Panc1 (cell line): ENCODE data around the gene HRH4.

Experiments used
- CTCF ChIP-seq: fragments of 450-650 bp; IDR thresholded peaks from 2 replicates; pipeline ENCODE4 v1.5.1; 2017; ENCODE audit warnings: mild to moderate bottlenecking
- POLR2AphosphoS5 ChIP-seq: IDR thresholded peaks from 2 replicates; pipeline ENCODE4 v1.6.1; 2012; ENCODE audit warnings: mild to moderate bottlenecking, low read depth, low read length, moderate library complexity
- REST ChIP-seq, 2 experiments: IDR thresholded peaks; 2 replicates each; pipeline ENCODE4 v1.6.1; 2011 to 2012; ENCODE audit warnings: low read depth in 2 of 2, control low read depth in 1 of 2, low read length in 1 of 2, mild to moderate bottlenecking in 1 of 2, moderate library complexity in 1 of 2; ENCODE audit not compliant: insufficient read depth in 1 of 2
- SIN3A ChIP-seq: IDR thresholded peaks from 2 replicates; pipeline ENCODE4 v1.6.1; 2012; ENCODE audit warnings: low read depth, mild to moderate bottlenecking, low read length, moderate library complexity, borderline replicate concordance; ENCODE audit not compliant: insufficient read depth
- TCF7L2 ChIP-seq: IDR thresholded peaks from 2 replicates; pipeline ENCODE4 v1.6.1; 2011; ENCODE audit warnings: mild to moderate bottlenecking, low read depth, low read length, inconsistent platforms

- TF ChIP-seq CTCF (no peak), REST (IDR thresholded peaks at IDR 0.05; ENCODE audit: insufficient read depth in 1 of 2, low read depth in 2 of 2, low read length in 1 of 2) (no peak), POLR2AphosphoS5 (no peak), SIN3A (no peak), TCF7L2 (no peak)
Observed at GRCh38 chr18:24486684-24487083, 26.2 kb downstream of the HRH4 start.
